ENCODE measurements around the gene POC5.
A peak's percentile ranks its signal among the peaks of the same experiment; 100 is the strongest.

DNA sequence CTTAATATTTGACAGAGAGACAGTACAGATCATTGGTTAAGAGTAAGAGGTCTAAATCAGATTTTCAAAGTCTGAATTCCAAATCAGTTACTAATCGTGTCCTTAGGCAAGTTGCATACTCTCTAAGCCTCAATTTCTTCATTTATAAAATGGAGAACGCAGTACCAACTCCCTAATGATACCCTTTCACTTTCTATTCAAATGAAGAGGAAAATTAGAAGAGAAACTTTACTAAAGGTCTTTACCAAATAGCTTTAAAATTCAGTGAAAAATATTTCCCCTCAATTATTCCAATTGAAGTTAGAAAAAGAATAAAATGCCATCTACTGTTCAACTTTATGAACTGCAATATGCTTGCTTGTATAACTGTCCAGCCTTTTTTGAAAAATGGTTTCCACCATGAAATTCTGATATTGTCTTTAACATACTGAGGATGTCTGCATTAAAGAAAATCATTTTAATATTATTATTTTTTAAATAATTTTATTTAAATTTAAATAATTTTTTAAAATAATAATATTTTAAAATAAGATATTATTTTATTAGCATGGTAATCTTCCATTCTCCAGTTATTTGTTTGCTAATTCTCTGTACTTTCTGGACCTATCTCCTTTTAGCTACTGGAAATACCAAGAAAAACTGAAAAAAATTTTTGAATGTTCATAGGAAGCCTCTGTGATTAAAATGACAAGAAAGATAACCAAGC, 36.0 kb downstream of the POC5 start:
- TF ChIP-seq, protein P1, sequence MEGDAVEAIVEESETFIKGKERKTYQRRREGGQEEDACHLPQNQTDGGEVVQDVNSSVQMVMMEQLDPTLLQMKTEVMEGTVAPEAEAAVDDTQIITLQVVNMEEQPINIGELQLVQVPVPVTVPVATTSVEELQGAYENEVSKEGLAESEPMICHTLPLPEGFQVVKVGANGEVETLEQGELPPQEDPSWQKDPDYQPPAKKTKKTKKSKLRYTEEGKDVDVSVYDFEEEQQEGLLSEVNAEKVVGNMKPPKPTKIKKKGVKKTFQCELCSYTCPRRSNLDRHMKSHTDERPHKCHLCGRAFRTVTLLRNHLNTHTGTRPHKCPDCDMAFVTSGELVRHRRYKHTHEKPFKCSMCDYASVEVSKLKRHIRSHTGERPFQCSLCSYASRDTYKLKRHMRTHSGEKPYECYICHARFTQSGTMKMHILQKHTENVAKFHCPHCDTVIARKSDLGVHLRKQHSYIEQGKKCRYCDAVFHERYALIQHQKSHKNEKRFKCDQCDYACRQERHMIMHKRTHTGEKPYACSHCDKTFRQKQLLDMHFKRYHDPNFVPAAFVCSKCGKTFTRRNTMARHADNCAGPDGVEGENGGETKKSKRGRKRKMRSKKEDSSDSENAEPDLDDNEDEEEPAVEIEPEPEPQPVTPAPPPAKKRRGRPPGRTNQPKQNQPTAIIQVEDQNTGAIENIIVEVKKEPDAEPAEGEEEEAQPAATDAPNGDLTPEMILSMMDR (IDR thresholded peaks at IDR 0.05; ENCODE audit: control extremely low read depth in 1 of 3, insufficient read depth in 1 of 3, low read depth in 1 of 3, low read length in 3 of 3) = peak in 1 of 3 experiments; percentile 32; a peak in 2 of 4 replicates
- TF ChIP-seq BRCA1 (IDR thresholded peaks at IDR 0.05; ENCODE audit: low read depth, low read length) (no peak), POLR2AphosphoS5 (IDR thresholded peaks at IDR 0.05; ENCODE audit: low read depth, low read length) (no peak), POLR2A (IDR thresholded peaks at IDR 0.05; ENCODE audit: control extremely low read depth in 1 of 2, low read depth in 2 of 2, low read length in 2 of 2) (no peak)

Measured in H1 (cell line).